H1 (cell line): ENCODE data around the gene PTCH1. TPM values are rescaled to one million over a fixed set of nuclear protein-coding genes. Genes with fewer than 3 reads are reported as not detected.

Experiments used
- CTCF ChIA-PET: fragments of 300-600 bp; sonication (Branson Sonifier 250); formaldehyde crosslinking; loops from one replicate; lab custom pipeline; 2021; ENCODE audit not compliant: partially characterized antibody; lab: Charles Lee
- POLR2A ChIA-PET: fragments of 300-600 bp; sonication (Branson Sonifier 250); formaldehyde crosslinking; loops from one replicate; lab custom pipeline; 2021; ENCODE audit warnings: inconsistent platforms; ENCODE audit not compliant: partially characterized antibody; lab: Charles Lee
- DNase-seq, 2 experiments: peaks; one replicate each; pipeline versions ENCODE4 v3.0.0 to v3.0.0-alpha.2; 2010 to 2022; ENCODE audit warnings: low spot score in 2 of 2, low read depth in 1 of 2, mixed read lengths in 1 of 2
- FAIRE-seq: peaks from 2 replicates; lab custom pipeline; 2011; peaks lifted over from hg19 to GRCh38; lab: Jason Lieb, UNC
- H2AFZ ChIP-seq: 2 replicates; pipeline ENCODE4 v1.8.1; 2012; ENCODE audit warnings: low read length, inconsistent platforms
- H2AK5ac ChIP-seq: 2 replicates; pipeline ENCODE4 v1.6.1; 2013; ENCODE audit warnings: low read depth, low read length
- H2BK120ac ChIP-seq: replicated peaks from 2 replicates; pipeline ENCODE3; 2013; ENCODE audit warnings: low read depth, low read length, inconsistent platforms
- H2BK12ac ChIP-seq: 2 replicates; pipeline ENCODE4 v1.6.1; 2013; ENCODE audit warnings: low read depth, low read length
- H2BK15ac ChIP-seq: 2 replicates; pipeline ENCODE4 v1.6.1; 2013; ENCODE audit warnings: low read length
- H2BK20ac ChIP-seq: 2 replicates; pipeline ENCODE4 v1.6.1; 2013; ENCODE audit warnings: low read length
- H2BK5ac ChIP-seq: 2 replicates; pipeline ENCODE4 v1.6.1; 2013; ENCODE audit warnings: low read depth, low read length
- H3K14ac ChIP-seq: 2 replicates; pipeline ENCODE4 v1.6.1; 2013; ENCODE audit warnings: inconsistent platforms; ENCODE audit not compliant: insufficient read length
- H3K18ac ChIP-seq: 2 replicates; pipeline ENCODE4 v1.6.1; 2013; ENCODE audit warnings: low read length; ENCODE audit errors: extremely low read depth
- H3K23ac ChIP-seq: 2 replicates; pipeline ENCODE4 v1.6.1; 2013; ENCODE audit warnings: inconsistent platforms; ENCODE audit not compliant: insufficient read length
- H3K23me2 ChIP-seq: 2 replicates; pipeline ENCODE4 v1.6.1; 2013; ENCODE audit warnings: low read depth, low read length
- H3K27ac ChIP-seq: 2 replicates; pipeline ENCODE4 v1.6.1; 2011; ENCODE audit warnings: low read depth, low read length, inconsistent platforms
- H3K27me3 ChIP-seq, 4 experiments: replicated peaks in 1 of 4; 1 replicate in 1 of 4; 2 replicates in 3 of 4; pipeline versions ENCODE4 v1.6.1 to v1.8.1; 2011 to 2013; ENCODE audit warnings: low read length in 3 of 4, mild to moderate bottlenecking in 3 of 4, inconsistent platforms in 2 of 4, mixed read lengths in 2 of 4, moderate library complexity in 1 of 4; ENCODE audit not compliant: control insufficient read depth in 3 of 4, insufficient read depth in 3 of 4; ENCODE audit errors: extremely low read depth in 1 of 4
- H3K36me3 ChIP-seq, 4 experiments: 2 replicates each; pipeline versions ENCODE4 v1.6.1 to v1.8.1; 2011 to 2013; ENCODE audit warnings: mild to moderate bottlenecking in 4 of 4, low read length in 3 of 4, moderate library complexity in 2 of 4, control low read depth in 1 of 4, inconsistent platforms in 1 of 4; ENCODE audit not compliant: insufficient read depth in 4 of 4, control insufficient read depth in 2 of 4
- H3K4ac ChIP-seq: replicated peaks from 2 replicates; pipeline ENCODE3; 2013; ENCODE audit warnings: low read length, low read depth, mixed read lengths, inconsistent platforms; ENCODE audit not compliant: insufficient read length
- H3K4me1 ChIP-seq, 4 experiments: replicated peaks in 1 of 4; 1 replicate in 1 of 4; 2 replicates in 3 of 4; pipeline versions ENCODE4 v1.6.1 to v1.8.1; 2011 to 2013; ENCODE audit warnings: low read length in 3 of 4, inconsistent platforms in 2 of 4, mixed read lengths in 1 of 4; ENCODE audit not compliant: insufficient read depth in 4 of 4, control insufficient read depth in 3 of 4
- H3K4me2 ChIP-seq, 2 experiments: 2 replicates each; pipeline versions ENCODE4 v1.6.1 to v1.8.1; 2011 to 2013; ENCODE audit warnings: low read depth in 2 of 2, low read length in 2 of 2, control low read depth in 1 of 2, inconsistent platforms in 1 of 2, mild to moderate bottlenecking in 1 of 2; ENCODE audit not compliant: insufficient read depth in 1 of 2
- H3K4me3 ChIP-seq, 4 experiments: fragments of 200-600, 300-600 bp in 1 of 4; sonication (generic), shearing (Covaris generic), sonication (Bioruptor Twin) in 1 of 4; 2 replicates each; pipeline versions ENCODE4 v1.5.1 to v1.8.1; 2011 to 2016; ENCODE audit warnings: low read length in 4 of 4, low read depth in 3 of 4, control low read depth in 2 of 4, inconsistent platforms in 2 of 4, mild to moderate bottlenecking in 2 of 4, mixed read lengths in 1 of 4, moderate library complexity in 1 of 4; ENCODE audit not compliant: insufficient read depth in 2 of 4; ENCODE audit errors: extremely low read depth in 1 of 4
- H3K56ac ChIP-seq: replicated peaks from 2 replicates; pipeline ENCODE3; 2013; ENCODE audit warnings: low read depth, mild to moderate bottlenecking, mixed read lengths, low read length, inconsistent platforms; ENCODE audit not compliant: insufficient read length
- H3K79me1 ChIP-seq: 2 replicates; pipeline ENCODE4 v1.6.1; 2013; ENCODE audit warnings: low read depth, low read length, control low read depth
- H3K79me2 ChIP-seq, 2 experiments: 2 replicates each; pipeline versions ENCODE4 v1.6.1 to v1.8.1; 2012 to 2013; ENCODE audit warnings: low read length in 2 of 2, mild to moderate bottlenecking in 2 of 2, inconsistent platforms in 1 of 2; ENCODE audit not compliant: insufficient read depth in 2 of 2, control insufficient read depth in 1 of 2
- H3K9ac ChIP-seq, 4 experiments: replicated peaks in 1 of 4; 1 replicate in 1 of 4; 2 replicates in 3 of 4; pipeline versions ENCODE4 v1.6.1 to v1.8.1; 2011 to 2013; ENCODE audit warnings: low read depth in 3 of 4, low read length in 3 of 4, control low read depth in 2 of 4, mild to moderate bottlenecking in 2 of 4, moderate library complexity in 2 of 4, inconsistent platforms in 1 of 4; ENCODE audit errors: extremely low read depth in 1 of 4
- H3K9me3 ChIP-seq, 2 experiments: 2 replicates each; pipeline versions ENCODE4 v1.6.1 to v1.8.1; 2012 to 2013; ENCODE audit warnings: mild to moderate bottlenecking in 2 of 2, moderate library complexity in 2 of 2, control low read depth in 1 of 2, inconsistent platforms in 1 of 2, low read depth in 1 of 2, low read length in 1 of 2, mixed read lengths in 1 of 2; ENCODE audit not compliant: insufficient read depth in 2 of 2
- H4K20me1 ChIP-seq, 2 experiments: replicated peaks in 1 of 2; 2 replicates each; pipeline versions ENCODE3 to v1.8.1; 2011 to 2013; ENCODE audit warnings: inconsistent platforms in 2 of 2, low read length in 2 of 2, mild to moderate bottlenecking in 1 of 2; ENCODE audit not compliant: insufficient read depth in 2 of 2, control insufficient read depth in 1 of 2
- H4K5ac ChIP-seq: 2 replicates; pipeline ENCODE4 v1.6.1; 2013; ENCODE audit warnings: low read length, low read depth, mixed read lengths, inconsistent platforms; ENCODE audit not compliant: insufficient read length
- H4K8ac ChIP-seq: 2 replicates; pipeline ENCODE4 v1.8.0; 2013; ENCODE audit warnings: mild to moderate bottlenecking, moderate library complexity, low read length, inconsistent platforms; ENCODE audit not compliant: insufficient read depth; ENCODE audit errors: extremely low read depth
- H4K91ac ChIP-seq: replicated peaks from 2 replicates; pipeline ENCODE3; 2013; ENCODE audit warnings: low read length, mixed read lengths, inconsistent platforms; ENCODE audit not compliant: insufficient read length
- CBX8 ChIP-seq: fragments of 300-800, 300-1000 bp; sonication (generic); IDR thresholded peaks from 2 replicates; pipeline ENCODE4 v1.7.1; 2016; ENCODE audit warnings: low read depth, low read length, borderline replicate concordance
- CHD1 ChIP-seq: IDR thresholded peaks from 2 replicates; pipeline ENCODE4 v1.6.1; 2012; ENCODE audit warnings: low read depth, low read length, improper control_type of control experiment
- CHD2 ChIP-seq: IDR thresholded peaks from 2 replicates; pipeline ENCODE4 v1.6.1; 2012; ENCODE audit warnings: low read length, improper control_type of control experiment
- CREB1 ChIP-seq: IDR thresholded peaks from 2 replicates; pipeline ENCODE4 v1.6.1; 2012; ENCODE audit warnings: inconsistent platforms
- CTBP2 ChIP-seq: IDR thresholded peaks from 2 replicates; pipeline ENCODE4 v1.7.0; 2011; ENCODE audit warnings: borderline replicate concordance, mild to moderate bottlenecking, moderate library complexity, mixed read lengths, low read length; ENCODE audit not compliant: insufficient read depth, insufficient read length
- JUN ChIP-seq: IDR thresholded peaks from 2 replicates; pipeline ENCODE4 v1.6.1; 2011; ENCODE audit warnings: low read depth, mild to moderate bottlenecking, improper control_type of control experiment, low read length
- TAF7 ChIP-seq: optimal IDR thresholded peaks from 2 replicates; pipeline ENCODE3; 2011; ENCODE audit warnings: low read depth, mild to moderate bottlenecking, inconsistent platforms, low read length, moderate library complexity, borderline replicate concordance
- TBP ChIP-seq: IDR thresholded peaks from 2 replicates; pipeline ENCODE4 v1.6.1; 2011; ENCODE audit warnings: low read depth, low read length, improper control_type of control experiment
- USF2 ChIP-seq: IDR thresholded peaks from 2 replicates; pipeline ENCODE4 v1.6.1; 2011; ENCODE audit warnings: low read length, improper control_type of control experiment
- WGBS, 2 experiments: shearing (Covaris generic) in 1 of 2; methylation state at CpG; one replicate each; pipeline versions ENCODE4 v1.1.6 to v1.1.7; 2013 to 2015; ENCODE audit warnings: low lambda C conversion rate in 2 of 2, mixed read lengths in 2 of 2, inconsistent platforms in 1 of 2, low coverage in 1 of 2, missing lambda C conversion rate in 1 of 2; ENCODE audit not compliant: insufficient replicate concordance in 2 of 2, insufficient coverage in 1 of 2, insufficient read length in 1 of 2; ENCODE audit errors: extremely low coverage in 1 of 2, missing lambda C conversion rate in 1 of 2; 5-methylcytosine and 5-hydroxymethylcytosine counted together
- polyA plus RNA-seq, 7 experiments: library from polyadenylated mRNA; depleted of rRNA in 3 of 7; stranded (reverse) in 5 of 7; unstranded in 2 of 7; fragments of >200 nt in 5 of 7; fragments of 200-250 nt in 2 of 7; gene quantifications; 1 replicate in 5 of 7; 2 replicates in 1 of 7; 4 replicates in 1 of 7; pipeline versions ENCODE4 v1.2.1 to v1.2.3, GENCODE V29; 2011 to 2013; ENCODE audit warnings: missing spikeins in 2 of 7, mixed read lengths in 2 of 7
- total RNA-seq: library from RNA; stranded (reverse); fragmentation: NEBNext Ultra II Directional; extraction: Animal tissue kit (Norgen Biotek cat#: 25700); gene quantifications from 2 replicates; pipeline ENCODE4 v1.2.1, GENCODE V29; 2021
- TF ChIP-seq, protein P1 (sequence below): IDR thresholded peaks from 2 replicates; pipeline ENCODE4 v1.6.1; 2011; ENCODE audit warnings: low read depth, mild to moderate bottlenecking, low read length; ENCODE audit not compliant: insufficient read depth

PTCH1 gene
- total and polyA plus RNA-seq, 2 of the 8 experiments (the other 6 are each of a cell fraction or from before 2014, with no cell fraction given) = 6.4 to 34.1 TPM

DNA sequence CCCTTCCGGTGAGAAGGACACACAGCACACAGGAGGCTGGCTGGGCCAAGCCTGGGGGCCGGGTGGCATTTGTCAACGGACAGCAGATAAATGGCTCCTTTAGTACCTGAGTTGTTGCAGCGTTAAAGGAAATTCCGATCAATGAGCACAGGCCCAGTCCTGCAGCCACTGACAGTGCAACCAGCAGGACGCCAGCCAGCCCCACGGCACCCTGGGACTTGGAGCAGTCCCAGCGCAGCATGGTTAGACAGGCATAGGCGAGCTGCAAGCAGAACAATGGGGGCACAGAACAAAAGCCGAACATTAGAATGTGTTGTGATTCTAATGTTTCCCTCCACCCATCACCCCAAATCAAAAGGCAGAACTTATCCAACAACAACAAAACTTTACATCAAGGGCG lies 39.3 kb downstream of the PTCH1 start:
- H3K18ac ChIP-seq = no peak overlapping the region
- H2BK120ac ChIP-seq = no peak overlapping the region
- H3K4me1 ChIP-seq = peaks cover 9 to 24% (median 15%) of the 10 kb centered on the region in 4 experiments
- ChIA-PET CTCF (interaction anchor here (1.0 to 1.3 kb wide), 2 partner anchors 15 to 309 kb away, joined by 3 read pairs; no protein-coding TSS in a partner anchor), POLR2A (no interaction called here)
- FAIRE-seq (no peak), DNase-seq (no peak)
- no peaks in the 10 kb centered on the region for H3K23me2 ChIP-seq
- H2AK5ac ChIP-seq = no peak overlapping the region
- no peak overlapping the region for H4K91ac ChIP-seq
- H3K4ac ChIP-seq = no peak overlapping the region
- H3K23ac ChIP-seq = no peak overlapping the region
- no peak overlapping the region; the same call in 1 of the 2 replicates for H2BK15ac ChIP-seq
- no peak overlapping the region for H2AFZ ChIP-seq
- H4K20me1 ChIP-seq = peaks cover 1 to 12% of the 10 kb centered on the region in 2 experiments
- peak overlapping the region; percentile 11; the same call in 1 of the 2 replicates for H3K27ac ChIP-seq
- no peaks in the 10 kb centered on the region for H3K27me3 ChIP-seq
- no peaks in the 10 kb centered on the region for H3K79me2 ChIP-seq
- no peaks in the 10 kb centered on the region; the same call in 1 of the 2 replicates for H3K79me1 ChIP-seq
- H3K4me2 ChIP-seq = peak overlapping the region; percentile 22 to 37; a peak in 3 of 4 replicates
- no peaks in the 10 kb centered on the region for H3K9me3 ChIP-seq
- no peak overlapping the region for H4K5ac ChIP-seq
- no peak overlapping the region for H3K9ac ChIP-seq
- H2BK5ac ChIP-seq = 0 out of 2 replicates have a peak overlapping the region, but pooled peaks have one; percentile 13
- no peak overlapping the region for H3K56ac ChIP-seq
- H3K14ac ChIP-seq = no peak overlapping the region
- H3K36me3 ChIP-seq = peaks cover 13 to 80% (median 35%) of the 10 kb centered on the region in 4 experiments
- H2BK12ac ChIP-seq = no peak overlapping the region
- no peak overlapping the region for H3K4me3 ChIP-seq
- H4K8ac ChIP-seq = no peak overlapping the region
- H2BK20ac ChIP-seq = no peak overlapping the region
- 75% methylated on average over 11 of the region's 11 CpGs; no CpG with 5 or more reads in 1 of the 2 experiments for WGBS, 2 experiments
- TF ChIP-seq TBP = no peak
- TF ChIP-seq USF2 = no peak
- TF ChIP-seq, protein P1, sequence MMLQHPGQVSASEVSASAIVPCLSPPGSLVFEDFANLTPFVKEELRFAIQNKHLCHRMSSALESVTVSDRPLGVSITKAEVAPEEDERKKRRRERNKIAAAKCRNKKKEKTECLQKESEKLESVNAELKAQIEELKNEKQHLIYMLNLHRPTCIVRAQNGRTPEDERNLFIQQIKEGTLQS = no peak
- TF ChIP-seq CREB1 = no peak
- TF ChIP-seq CBX8 = no peak
- TF ChIP-seq CHD1 = no peak
- TF ChIP-seq JUN = no peak
- TF ChIP-seq TAF7 = no peak
- peak; percentile 35 for TF ChIP-seq CTBP2
- no peak for TF ChIP-seq CHD2
